Liver (tissue), 9 donors: ENCODE measurements around the gene GPBP1. TPM values are rescaled to one million over a fixed set of nuclear protein-coding genes. Genes with fewer than 3 reads are reported as not detected.
"Not testable (repeated sequence)": the region's sequence is repeated elsewhere in the genome, so short reads cannot be mapped to it uniquely, and the experiment has no call there.

ENCODE experiments used
- DNase-seq: peaks from one replicate; pipeline ENCODE4 v3.0.0-alpha.2; 2017; ENCODE audit warnings: low spot score
- H3K27ac ChIP-seq, 2 donors: one replicate each; pipeline ENCODE4 v1.7.0; 2013; ENCODE audit warnings: inconsistent platforms in 2 of 2, low read length in 2 of 2, control low read depth in 1 of 2, low read depth in 1 of 2, mild to moderate bottlenecking in 1 of 2
- H3K27me3 ChIP-seq, 4 donors: one replicate each; pipeline versions ENCODE4 v1.6.1 to v1.7.0; 2013; ENCODE audit warnings: low read length in 3 of 4, inconsistent platforms in 1 of 4, mild to moderate bottlenecking in 1 of 4, moderate library complexity in 1 of 4; ENCODE audit not compliant: control insufficient read depth in 4 of 4, insufficient read depth in 4 of 4
- H3K36me3 ChIP-seq, 4 donors: one replicate each; pipeline versions ENCODE4 v1.6.1 to v1.7.0; 2013; ENCODE audit warnings: low read length in 3 of 4, mild to moderate bottlenecking in 3 of 4, low read depth in 1 of 4, moderate library complexity in 1 of 4; ENCODE audit not compliant: control insufficient read depth in 4 of 4, insufficient read depth in 3 of 4
- H3K4me1 ChIP-seq, 4 donors: one replicate each; pipeline versions ENCODE4 v1.6.1 to v1.7.0; 2013; ENCODE audit warnings: low read length in 3 of 4, mild to moderate bottlenecking in 3 of 4, moderate library complexity in 1 of 4; ENCODE audit not compliant: control insufficient read depth in 4 of 4, insufficient read depth in 4 of 4
- H3K4me3 ChIP-seq, 3 donors: one replicate each; pipeline versions ENCODE4 v1.6.1 to v1.7.0; 2013; ENCODE audit warnings: low read length in 3 of 3, control low read depth in 1 of 3, low read depth in 1 of 3, mild to moderate bottlenecking in 1 of 3
- H3K9ac ChIP-seq, 2 donors: one replicate each; pipeline ENCODE4 v1.7.0; 2013; ENCODE audit warnings: low read length in 2 of 2, mild to moderate bottlenecking in 2 of 2, moderate library complexity in 2 of 2, control low read depth in 1 of 2, low read depth in 1 of 2
- H3K9me3 ChIP-seq, 4 donors: one replicate each; pipeline versions ENCODE4 v1.6.1 to v1.7.0; 2013; ENCODE audit warnings: low read length in 3 of 4; ENCODE audit not compliant: control insufficient read depth in 4 of 4
- EGR1 ChIP-seq, 2 donors: IDR thresholded peaks; 2 replicates each; pipeline ENCODE4 v1.6.1; 2016 to 2018; ENCODE audit warnings: antibody characterized with exemption in 2 of 2, low read depth in 2 of 2
- FOXA1 ChIP-seq: IDR thresholded peaks from 2 replicates; pipeline ENCODE4 v1.6.1; 2016; ENCODE audit warnings: antibody characterized with exemption
- FOXA2 ChIP-seq: IDR thresholded peaks from 2 replicates; pipeline ENCODE4 v1.6.1; 2016; ENCODE audit warnings: antibody characterized with exemption
- GABPA ChIP-seq, 2 donors: IDR thresholded peaks in 1 of 2; conservative IDR thresholded peaks in 1 of 2; 2 replicates each; pipeline ENCODE4 v1.6.1; 2016; ENCODE audit warnings: antibody characterized with exemption in 2 of 2, mild to moderate bottlenecking in 1 of 2, moderate library complexity in 1 of 2
- HNF4A ChIP-seq, 2 donors: conservative IDR thresholded peaks; 2 replicates each; pipeline ENCODE4 v1.6.1; 2016; ENCODE audit warnings: antibody characterized with exemption in 2 of 2, mild to moderate bottlenecking in 2 of 2
- HNF4G ChIP-seq: IDR thresholded peaks from 2 replicates; pipeline ENCODE4 v1.6.1; 2016; ENCODE audit warnings: antibody characterized with exemption
- JUND ChIP-seq, 2 donors: IDR thresholded peaks; 2 replicates each; pipeline ENCODE4 v1.6.1; 2016; ENCODE audit warnings: antibody characterized with exemption in 2 of 2
- NR2F2 ChIP-seq: IDR thresholded peaks from 2 replicates; pipeline ENCODE4 v1.6.1; 2016; ENCODE audit warnings: antibody characterized with exemption
- RAD21 ChIP-seq, 2 donors: IDR thresholded peaks; 2 replicates each; pipeline ENCODE4 v1.6.1; 2016; ENCODE audit warnings: antibody characterized with exemption in 2 of 2, mild to moderate bottlenecking in 2 of 2
- RXRA ChIP-seq, 2 donors: IDR thresholded peaks; 2 replicates each; pipeline ENCODE4 v1.6.1; 2017 to 2018; ENCODE audit warnings: antibody characterized with exemption in 2 of 2, mild to moderate bottlenecking in 1 of 2
- SP1 ChIP-seq: IDR thresholded peaks from 2 replicates; pipeline ENCODE4 v1.6.1; 2018; ENCODE audit warnings: antibody characterized with exemption, mild to moderate bottlenecking
- TAF1 ChIP-seq: conservative IDR thresholded peaks from 2 replicates; pipeline ENCODE4 v1.6.1; 2016; ENCODE audit warnings: antibody characterized with exemption, mild to moderate bottlenecking
- YY1 ChIP-seq: IDR thresholded peaks from 2 replicates; pipeline ENCODE4 v1.6.1; 2016; ENCODE audit warnings: antibody characterized with exemption, mild to moderate bottlenecking
- WGBS: extraction: QIAGEN DNeasy Blood & Tissue Kit; methylation state at CpG from one replicate; pipeline ENCODE4 v1.1.7; 2013; 5-methylcytosine and 5-hydroxymethylcytosine counted together
- polyA plus RNA-seq, 2 donors: library from polyadenylated mRNA; stranded (reverse) in 1 of 2; unstranded in 1 of 2; fragments of 200-250 nt in 1 of 2; fragments of >200 nt in 1 of 2; fragmentation: Nextera tagmentation in 1 of 2; extraction: Ambion mirVana in 1 of 2; gene quantifications; one replicate each; pipeline versions ENCODE4 v1.2.1 to v1.2.3, GENCODE V29; 2013 to 2015
- total RNA-seq, 2 donors: library from RNA; depleted of rRNA; stranded (reverse); fragments of >200 nt; gene quantifications; one replicate each; pipeline ENCODE4 v1.2.3, GENCODE V29; 2014
- TF ChIP-seq, protein P1 (sequence below): IDR thresholded peaks from 2 replicates; pipeline ENCODE4 v1.6.1; 2016; ENCODE audit warnings: antibody characterized with exemption, mild to moderate bottlenecking
- TF ChIP-seq, protein P2 (sequence below): IDR thresholded peaks from 2 replicates; pipeline ENCODE4 v1.6.1; 2016; ENCODE audit warnings: antibody characterized with exemption
- TF ChIP-seq, protein P3 (sequence below): IDR thresholded peaks from 2 replicates; pipeline ENCODE4 v1.6.1; 2016; ENCODE audit warnings: antibody characterized with exemption
- TF ChIP-seq, protein P4 (sequence below): IDR thresholded peaks from 2 replicates; pipeline ENCODE4 v1.6.1; 2016; ENCODE audit warnings: antibody characterized with exemption
- TF ChIP-seq, protein P5 (sequence below): fragments of 150-350 bp; IDR thresholded peaks from 2 replicates; pipeline ENCODE4 v1.5.1; 2017; ENCODE audit warnings: improper control_type of control experiment, low read depth, low read length; ENCODE audit not compliant: missing input control
- donor health status: healthy.
- donor health status: healthy.
- donor health status: healthy.
- donor health status: healthy.
- donor health status: healthy.

GPBP1 gene
- total and polyA plus RNA-seq, 4 donors = 13.6 to 30.8 (median 24.6) TPM

GRCh38 chr5:57191986-57192385 lies 18.1 kb downstream of the GPBP1 start:
- no peak overlapping the region for H3K9ac ChIP-seq
- TF ChIP-seq, protein P1, sequence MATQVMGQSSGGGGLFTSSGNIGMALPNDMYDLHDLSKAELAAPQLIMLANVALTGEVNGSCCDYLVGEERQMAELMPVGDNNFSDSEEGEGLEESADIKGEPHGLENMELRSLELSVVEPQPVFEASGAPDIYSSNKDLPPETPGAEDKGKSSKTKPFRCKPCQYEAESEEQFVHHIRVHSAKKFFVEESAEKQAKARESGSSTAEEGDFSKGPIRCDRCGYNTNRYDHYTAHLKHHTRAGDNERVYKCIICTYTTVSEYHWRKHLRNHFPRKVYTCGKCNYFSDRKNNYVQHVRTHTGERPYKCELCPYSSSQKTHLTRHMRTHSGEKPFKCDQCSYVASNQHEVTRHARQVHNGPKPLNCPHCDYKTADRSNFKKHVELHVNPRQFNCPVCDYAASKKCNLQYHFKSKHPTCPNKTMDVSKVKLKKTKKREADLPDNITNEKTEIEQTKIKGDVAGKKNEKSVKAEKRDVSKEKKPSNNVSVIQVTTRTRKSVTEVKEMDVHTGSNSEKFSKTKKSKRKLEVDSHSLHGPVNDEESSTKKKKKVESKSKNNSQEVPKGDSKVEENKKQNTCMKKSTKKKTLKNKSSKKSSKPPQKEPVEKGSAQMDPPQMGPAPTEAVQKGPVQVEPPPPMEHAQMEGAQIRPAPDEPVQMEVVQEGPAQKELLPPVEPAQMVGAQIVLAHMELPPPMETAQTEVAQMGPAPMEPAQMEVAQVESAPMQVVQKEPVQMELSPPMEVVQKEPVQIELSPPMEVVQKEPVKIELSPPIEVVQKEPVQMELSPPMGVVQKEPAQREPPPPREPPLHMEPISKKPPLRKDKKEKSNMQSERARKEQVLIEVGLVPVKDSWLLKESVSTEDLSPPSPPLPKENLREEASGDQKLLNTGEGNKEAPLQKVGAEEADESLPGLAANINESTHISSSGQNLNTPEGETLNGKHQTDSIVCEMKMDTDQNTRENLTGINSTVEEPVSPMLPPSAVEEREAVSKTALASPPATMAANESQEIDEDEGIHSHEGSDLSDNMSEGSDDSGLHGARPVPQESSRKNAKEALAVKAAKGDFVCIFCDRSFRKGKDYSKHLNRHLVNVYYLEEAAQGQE = no peak
- no peak for TF ChIP-seq EGR1 (IDR thresholded peaks at IDR 0.05; ENCODE audit: low read depth in 2 of 2)
- no peak for TF ChIP-seq HNF4A (conservative IDR thresholded peaks at IDR 0.05)
- TF ChIP-seq HNF4G = no peak
- TF ChIP-seq, protein P2, sequence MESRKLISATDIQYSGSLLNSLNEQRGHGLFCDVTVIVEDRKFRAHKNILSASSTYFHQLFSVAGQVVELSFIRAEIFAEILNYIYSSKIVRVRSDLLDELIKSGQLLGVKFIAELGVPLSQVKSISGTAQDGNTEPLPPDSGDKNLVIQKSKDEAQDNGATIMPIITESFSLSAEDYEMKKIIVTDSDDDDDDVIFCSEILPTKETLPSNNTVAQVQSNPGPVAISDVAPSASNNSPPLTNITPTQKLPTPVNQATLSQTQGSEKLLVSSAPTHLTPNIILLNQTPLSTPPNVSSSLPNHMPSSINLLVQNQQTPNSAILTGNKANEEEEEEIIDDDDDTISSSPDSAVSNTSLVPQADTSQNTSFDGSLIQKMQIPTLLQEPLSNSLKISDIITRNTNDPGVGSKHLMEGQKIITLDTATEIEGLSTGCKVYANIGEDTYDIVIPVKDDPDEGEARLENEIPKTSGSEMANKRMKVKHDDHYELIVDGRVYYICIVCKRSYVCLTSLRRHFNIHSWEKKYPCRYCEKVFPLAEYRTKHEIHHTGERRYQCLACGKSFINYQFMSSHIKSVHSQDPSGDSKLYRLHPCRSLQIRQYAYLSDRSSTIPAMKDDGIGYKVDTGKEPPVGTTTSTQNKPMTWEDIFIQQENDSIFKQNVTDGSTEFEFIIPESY = no peak
- no peak for TF ChIP-seq SP1
- no peak for TF ChIP-seq YY1
- no peak for TF ChIP-seq TAF1
- TF ChIP-seq, protein P3, sequence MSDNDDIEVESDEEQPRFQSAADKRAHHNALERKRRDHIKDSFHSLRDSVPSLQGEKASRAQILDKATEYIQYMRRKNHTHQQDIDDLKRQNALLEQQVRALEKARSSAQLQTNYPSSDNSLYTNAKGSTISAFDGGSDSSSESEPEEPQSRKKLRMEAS = no peak
- no peak for TF ChIP-seq JUND (IDR thresholded peaks at IDR 0.05)
- TF ChIP-seq, protein P4, sequence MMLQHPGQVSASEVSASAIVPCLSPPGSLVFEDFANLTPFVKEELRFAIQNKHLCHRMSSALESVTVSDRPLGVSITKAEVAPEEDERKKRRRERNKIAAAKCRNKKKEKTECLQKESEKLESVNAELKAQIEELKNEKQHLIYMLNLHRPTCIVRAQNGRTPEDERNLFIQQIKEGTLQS = no peak
- TF ChIP-seq RAD21 (IDR thresholded peaks at IDR 0.05) = no peak
- TF ChIP-seq, protein P5, sequence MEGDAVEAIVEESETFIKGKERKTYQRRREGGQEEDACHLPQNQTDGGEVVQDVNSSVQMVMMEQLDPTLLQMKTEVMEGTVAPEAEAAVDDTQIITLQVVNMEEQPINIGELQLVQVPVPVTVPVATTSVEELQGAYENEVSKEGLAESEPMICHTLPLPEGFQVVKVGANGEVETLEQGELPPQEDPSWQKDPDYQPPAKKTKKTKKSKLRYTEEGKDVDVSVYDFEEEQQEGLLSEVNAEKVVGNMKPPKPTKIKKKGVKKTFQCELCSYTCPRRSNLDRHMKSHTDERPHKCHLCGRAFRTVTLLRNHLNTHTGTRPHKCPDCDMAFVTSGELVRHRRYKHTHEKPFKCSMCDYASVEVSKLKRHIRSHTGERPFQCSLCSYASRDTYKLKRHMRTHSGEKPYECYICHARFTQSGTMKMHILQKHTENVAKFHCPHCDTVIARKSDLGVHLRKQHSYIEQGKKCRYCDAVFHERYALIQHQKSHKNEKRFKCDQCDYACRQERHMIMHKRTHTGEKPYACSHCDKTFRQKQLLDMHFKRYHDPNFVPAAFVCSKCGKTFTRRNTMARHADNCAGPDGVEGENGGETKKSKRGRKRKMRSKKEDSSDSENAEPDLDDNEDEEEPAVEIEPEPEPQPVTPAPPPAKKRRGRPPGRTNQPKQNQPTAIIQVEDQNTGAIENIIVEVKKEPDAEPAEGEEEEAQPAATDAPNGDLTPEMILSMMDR = no peak
- TF ChIP-seq RXRA (IDR thresholded peaks at IDR 0.05) = no peak
- TF ChIP-seq NR2F2 = no peak
- no peak for TF ChIP-seq FOXA2
- no peak for TF ChIP-seq GABPA (IDR thresholded peaks at IDR 0.05 in 1 of 2, conservative IDR thresholded peaks at IDR 0.05 in 1 of 2)
- TF ChIP-seq FOXA1 = no peak
- H3K4me3 ChIP-seq = no peak overlapping the region
- no peak overlapping the region for H3K27ac ChIP-seq
- WGBS = 88% methylated on average over 2 of the region's 2 CpGs
- no peaks in the 10 kb centered on the region for H3K9me3 ChIP-seq
- peaks cover 0 to 5% (median 3%) of the 10 kb centered on the region in 4 donors for H3K36me3 ChIP-seq
- DNase-seq = no peak
- H3K27me3 ChIP-seq = no peaks in the 10 kb centered on the region
- H3K4me1 ChIP-seq = peaks cover 0 to 10% (median 6%) of the 10 kb centered on the region in 4 donors

GRCh38 chr5:57192832-57193231 lies 19.0 kb downstream of the GPBP1 start:
- H3K4me1 ChIP-seq, DNase-seq, H3K27ac ChIP-seq, H3K9ac ChIP-seq, H3K36me3 ChIP-seq, H3K27me3 ChIP-seq, H3K9me3 ChIP-seq, H3K4me3 ChIP-seq: not testable (repeated sequence)
- WGBS = 93% methylated on average over 6 of the region's 6 CpGs
